Mesendoderm (in vitro differentiated cells): ENCODE measurements around the gene CLIP1. TPM values are rescaled to one million over a fixed set of nuclear protein-coding genes. Genes with fewer than 3 reads are reported as not detected.
A peak's percentile ranks its signal among the peaks of the same experiment; 100 is the strongest.
"Not testable (repeated sequence)": the region's sequence is repeated elsewhere in the genome, so short reads cannot be mapped to it uniquely, and the experiment has no call there.

Source experiments
- DNase-seq: peaks from one replicate; pipeline ENCODE4 v3.0.0; 2013
- H2AK5ac ChIP-seq: 2 replicates; pipeline ENCODE4 v1.6.1; 2013; ENCODE audit warnings: low read length, inconsistent platforms
- H2BK120ac ChIP-seq: 2 replicates; pipeline ENCODE4 v1.6.1; 2013; ENCODE audit warnings: low read depth, mild to moderate bottlenecking, low read length, moderate library complexity, mixed read lengths
- H2BK15ac ChIP-seq: replicated peaks from 2 replicates; pipeline ENCODE4 v1.6.1; 2013; ENCODE audit warnings: low read depth, mild to moderate bottlenecking, moderate library complexity
- H2BK5ac ChIP-seq: 2 replicates; pipeline ENCODE4 v1.6.1; 2013; ENCODE audit warnings: low read length, inconsistent platforms
- H3K18ac ChIP-seq: 2 replicates; pipeline ENCODE4 v1.6.1; 2013; ENCODE audit warnings: mild to moderate bottlenecking, low read length, mixed read lengths
- H3K23ac ChIP-seq: one replicate; pipeline ENCODE4 v1.6.1; 2013; ENCODE audit warnings: low read length
- H3K27ac ChIP-seq: 2 replicates; pipeline ENCODE4 v1.5.1; 2013; ENCODE audit warnings: low read depth, mild to moderate bottlenecking, inconsistent platforms, low read length, moderate library complexity
- H3K27me3 ChIP-seq: 2 replicates; pipeline ENCODE4 v1.6.1; 2013; ENCODE audit warnings: low read length, control low read depth, mild to moderate bottlenecking, inconsistent platforms; ENCODE audit not compliant: insufficient read depth, poor library complexity
- H3K36me3 ChIP-seq: 2 replicates; pipeline ENCODE4 v1.6.1; 2013; ENCODE audit warnings: low read length, inconsistent platforms; ENCODE audit not compliant: control insufficient read depth, insufficient read depth
- H3K4ac ChIP-seq: one replicate; pipeline ENCODE4 v1.6.1; 2013; ENCODE audit warnings: low read depth, mild to moderate bottlenecking, low read length, moderate library complexity
- H3K4me1 ChIP-seq: 2 replicates; pipeline ENCODE4 v1.6.1; 2013; ENCODE audit warnings: low read depth, low read length, inconsistent platforms; ENCODE audit not compliant: control insufficient read depth
- H3K4me2 ChIP-seq: 2 replicates; pipeline ENCODE4 v1.6.1; 2013; ENCODE audit warnings: low read length
- H3K4me3 ChIP-seq: 2 replicates; pipeline ENCODE4 v1.5.1; 2013; ENCODE audit warnings: mild to moderate bottlenecking, low read length
- H3K56ac ChIP-seq: one replicate; pipeline ENCODE4 v1.6.1; 2013; ENCODE audit warnings: low read length
- H3K79me1 ChIP-seq: 2 replicates; pipeline ENCODE4 v1.6.1; 2013; ENCODE audit warnings: low read length, inconsistent platforms
- H3K79me2 ChIP-seq: 2 replicates; pipeline ENCODE4 v1.6.1; 2013; ENCODE audit warnings: mild to moderate bottlenecking, low read length; ENCODE audit not compliant: control insufficient read depth, insufficient read depth
- H3K9ac ChIP-seq: 2 replicates; pipeline ENCODE4 v1.6.1; 2013; ENCODE audit warnings: low read length, inconsistent platforms
- H4K5ac ChIP-seq: one replicate; pipeline ENCODE4 v1.6.1; 2013; ENCODE audit warnings: low read length
- H4K8ac ChIP-seq: one replicate; pipeline ENCODE4 v1.6.1; 2013; ENCODE audit warnings: low read depth, mild to moderate bottlenecking, control low read depth, low read length, moderate library complexity
- WGBS: extraction: QIAGEN DNeasy Blood & Tissue Kit; methylation state at CpG from one replicate; pipeline ENCODE4 v1.1.7; 2013; ENCODE audit warnings: low lambda C conversion rate, missing lambda C conversion rate; ENCODE audit not compliant: insufficient coverage; ENCODE audit errors: extremely low coverage; 5-methylcytosine and 5-hydroxymethylcytosine counted together
- polyA plus RNA-seq, 2 experiments: library from polyadenylated mRNA; stranded (reverse); fragments of 200-250 nt; gene quantifications; one replicate each; pipeline ENCODE4 v1.2.3, GENCODE V29; 2013

CLIP1 gene
- 32.3 TPM for polyA plus RNA-seq (2013, experiment 1 of 2)
- 31.8 TPM for polyA plus RNA-seq (2013, experiment 2 of 2)

DNA sequence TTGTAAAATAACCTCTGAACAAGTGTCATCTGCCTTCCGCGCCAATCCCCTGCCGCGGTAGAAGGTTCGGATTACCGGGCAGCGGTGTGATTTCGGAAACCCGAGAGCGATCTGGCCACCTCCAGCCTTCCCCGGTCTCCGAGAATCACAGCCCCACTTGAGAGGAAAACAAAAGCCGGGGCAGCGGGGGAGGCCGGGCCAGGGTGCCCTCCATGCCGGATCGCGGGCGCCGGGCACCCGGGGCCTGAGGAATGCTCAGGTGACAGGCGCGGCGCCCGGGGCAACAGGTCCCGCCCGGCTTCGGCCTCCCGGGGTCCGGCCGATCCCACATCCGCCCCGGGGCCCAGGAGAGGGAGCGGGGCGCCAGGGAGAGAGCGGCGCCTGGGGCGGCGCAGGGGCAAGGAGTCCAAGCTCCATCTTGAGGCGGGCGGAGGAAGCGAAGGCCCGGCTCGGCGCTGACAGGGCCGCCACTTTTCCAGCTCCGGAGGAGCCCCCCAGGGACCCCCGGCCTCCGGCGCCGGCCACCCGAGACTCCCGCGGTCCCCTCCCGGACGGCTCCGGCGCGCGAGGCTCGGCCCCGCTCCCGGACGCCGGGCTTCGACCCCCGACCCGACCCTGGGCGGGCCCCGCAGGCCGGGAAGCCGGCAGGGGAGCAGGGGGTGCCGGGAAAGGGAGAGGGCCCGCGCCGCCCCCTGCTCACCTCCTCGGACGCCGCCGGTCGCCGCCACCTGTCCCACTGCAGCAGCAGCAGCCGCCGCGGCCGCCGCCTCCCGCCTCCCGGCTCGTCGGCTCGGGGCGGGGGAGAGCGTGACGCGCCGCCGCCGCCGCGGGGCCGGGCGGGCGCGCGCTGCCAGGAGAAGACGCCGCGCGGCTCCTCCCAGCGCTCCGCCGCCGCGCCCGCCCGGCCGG lies at the start of gene CLIP1:
Gene CLIP1, minus strand, starts transcription at position 849 of the 909 bp plus-strand sequence. CDS start 42,217 bp downstream, outside the sequence.
- DNase-seq, result peak; percentile 85
- H3K4me1 ChIP-seq, result no peaks in the 10 kb centered on the region
- peaks cover 7% of the 10 kb centered on the region for H3K79me1 ChIP-seq
- peak within 1 kb of the TSS; percentile 98 for H2BK120ac ChIP-seq
- no CpG with 5 or more reads among the region's 118 CpGs for WGBS
- peak within 1 kb of the TSS; percentile 87 for H2BK5ac ChIP-seq
- H3K23ac ChIP-seq, result peak within 1 kb of the TSS; percentile 94
- H4K5ac ChIP-seq, result no peak within 1 kb of the TSS
- H3K56ac ChIP-seq, result peak within 1 kb of the TSS; percentile 94
- peak within 1 kb of the TSS; percentile 81 for H3K4me3 ChIP-seq
- H2AK5ac ChIP-seq, result no peak within 1 kb of the TSS
- no peaks in the 10 kb centered on the region for H3K27me3 ChIP-seq
- peak within 1 kb of the TSS; percentile 99 for H3K4me2 ChIP-seq
- peak within 1 kb of the TSS; percentile 100 for H3K18ac ChIP-seq
- H2BK15ac ChIP-seq, result peak within 1 kb of the TSS; percentile 97
- peak within 1 kb of the TSS; percentile 100 for H3K4ac ChIP-seq
- H3K36me3 ChIP-seq, result no peaks in the 10 kb centered on the region
- H3K27ac ChIP-seq, result peak within 1 kb of the TSS; percentile 96
- H3K9ac ChIP-seq, result peak within 1 kb of the TSS; percentile 91
- H3K79me2 ChIP-seq, result peaks cover 21% of the 10 kb centered on the region
- H4K8ac ChIP-seq, result peak within 1 kb of the TSS; percentile 100

DNA sequence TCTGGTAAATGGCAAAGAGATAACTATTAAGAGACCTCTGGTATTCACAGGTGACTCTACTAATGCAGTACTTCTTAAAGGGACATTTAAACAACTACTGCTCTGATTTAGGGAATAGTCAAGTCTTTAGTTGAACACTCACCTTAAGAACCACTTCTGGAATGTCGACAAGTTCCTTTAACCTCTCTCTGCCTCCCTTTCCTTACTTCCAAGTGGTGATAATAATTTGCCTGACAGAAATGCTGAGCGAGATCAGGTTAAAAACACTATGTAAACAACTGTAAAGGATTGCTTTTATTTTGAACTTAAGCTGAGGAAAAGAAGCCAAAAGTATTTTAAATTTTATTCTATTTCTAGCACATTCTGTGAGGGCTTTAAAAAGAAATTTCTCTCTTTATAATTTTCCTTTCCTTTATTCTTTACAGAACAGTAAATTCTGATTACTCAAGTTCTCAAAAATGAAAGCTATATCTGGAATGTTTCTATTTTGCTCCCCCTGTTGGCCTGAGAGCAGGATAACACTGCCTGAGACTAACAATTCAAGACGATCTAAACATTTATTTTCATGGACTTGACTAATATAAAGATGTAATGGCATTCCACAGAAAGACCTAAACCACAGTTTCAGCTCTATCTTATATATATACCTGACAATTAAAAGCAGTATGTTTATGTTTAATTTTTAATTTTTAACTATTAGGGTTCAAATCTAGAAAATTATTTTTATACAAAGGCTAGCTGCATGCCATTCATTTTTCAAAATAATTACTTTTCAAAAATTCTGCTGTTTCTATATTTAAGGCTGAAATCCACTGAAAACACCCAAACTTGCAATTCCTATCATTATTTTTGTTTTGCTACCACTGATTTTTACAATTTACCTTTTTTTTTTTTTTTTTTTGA lies 49.1 kb upstream of the CLIP1 start:
- peak; percentile 64 for DNase-seq
- no peak overlapping the region for H4K8ac ChIP-seq
- WGBS, result no CpG with 5 or more reads among the region's 3 CpGs
- H2BK15ac ChIP-seq, result no peak overlapping the region
- H3K36me3 ChIP-seq, result peaks cover 8% of the 10 kb centered on the region
- H3K27ac ChIP-seq, result no peak overlapping the region
- H2BK120ac ChIP-seq, result no peak overlapping the region
- no peaks in the 10 kb centered on the region for H3K79me2 ChIP-seq
- H2BK5ac ChIP-seq, result no peak overlapping the region
- H3K4me1 ChIP-seq, result no peaks in the 10 kb centered on the region
- no peak overlapping the region for H3K4me2 ChIP-seq
- H4K5ac ChIP-seq, result no peak overlapping the region
- H3K9ac ChIP-seq, result no peak overlapping the region
- H3K23ac ChIP-seq, result no peak overlapping the region
- H3K79me1 ChIP-seq, result no peaks in the 10 kb centered on the region
- H3K4ac ChIP-seq, result no peak overlapping the region
- H3K18ac ChIP-seq, result no peak overlapping the region
- no peaks in the 10 kb centered on the region for H3K27me3 ChIP-seq
- no peak overlapping the region for H3K4me3 ChIP-seq
- H3K56ac ChIP-seq, result no peak overlapping the region
- no peak overlapping the region for H2AK5ac ChIP-seq

DNA sequence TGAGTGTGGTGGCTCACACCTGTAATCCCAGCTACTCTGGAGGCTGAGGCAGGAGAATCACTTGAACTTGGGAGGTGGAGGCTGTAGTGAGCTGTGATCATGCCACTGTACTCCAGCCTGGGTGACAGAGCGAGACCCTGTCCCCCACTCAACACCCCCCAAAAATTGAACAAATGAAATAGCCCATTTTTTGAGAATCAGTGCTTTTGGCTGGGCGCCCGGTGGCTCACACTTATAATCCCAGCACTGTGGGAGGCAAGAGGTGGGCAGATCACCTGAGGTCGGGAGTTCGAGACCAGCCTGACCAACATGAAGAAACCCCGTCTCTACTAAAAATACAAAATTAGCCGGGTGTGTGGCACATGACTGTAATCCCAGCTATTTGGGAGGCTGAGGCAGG lies 48.1 kb upstream of the CLIP1 start:
- H3K9ac ChIP-seq, result not testable (repeated sequence)

DNA sequence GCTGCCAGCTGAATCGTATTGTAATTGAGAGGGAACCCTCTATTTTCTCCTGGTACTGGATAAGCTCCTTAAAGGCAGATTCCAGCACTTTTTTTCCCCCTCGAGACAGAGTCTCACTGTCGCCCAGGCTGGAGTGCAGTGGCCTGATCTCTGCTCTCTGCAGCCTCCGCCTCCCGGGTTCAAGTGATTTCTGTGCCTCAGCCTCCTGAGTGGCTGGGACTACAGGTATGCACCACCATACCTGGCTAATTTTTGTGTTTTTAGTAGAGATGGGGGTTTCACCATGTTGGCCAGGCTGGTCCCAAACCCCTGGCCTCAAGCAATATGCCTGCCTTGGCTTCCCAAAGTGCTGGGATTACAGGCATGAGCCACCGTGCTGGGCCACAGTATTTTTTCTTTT lies 47.4 kb upstream of the CLIP1 start:
- H3K18ac ChIP-seq, H3K23ac ChIP-seq, H3K79me1 ChIP-seq, H3K4me3 ChIP-seq, H3K27me3 ChIP-seq, H2AK5ac ChIP-seq, H3K4ac ChIP-seq, DNase-seq, H2BK120ac ChIP-seq, H3K4me2 ChIP-seq, H2BK5ac ChIP-seq, H3K27ac ChIP-seq, H3K36me3 ChIP-seq, H2BK15ac ChIP-seq, H3K56ac ChIP-seq, H4K5ac ChIP-seq, H3K79me2 ChIP-seq, H4K8ac ChIP-seq, H3K9ac ChIP-seq, H3K4me1 ChIP-seq: not testable (repeated sequence)
- no CpG with 5 or more reads among the region's 6 CpGs for WGBS

More for the DNA sequence above, 48.1 kb upstream of the CLIP1 start:
- H3K79me2 ChIP-seq, H4K5ac ChIP-seq, H3K4me1 ChIP-seq, H3K56ac ChIP-seq, H3K18ac ChIP-seq, H3K27ac ChIP-seq, H3K79me1 ChIP-seq, H2AK5ac ChIP-seq, H3K23ac ChIP-seq, H3K27me3 ChIP-seq, H2BK15ac ChIP-seq, H2BK120ac ChIP-seq, DNase-seq, H3K4ac ChIP-seq, H3K4me2 ChIP-seq, H2BK5ac ChIP-seq, H3K4me3 ChIP-seq, H4K8ac ChIP-seq, H3K36me3 ChIP-seq: not testable (repeated sequence)
- no CpG with 5 or more reads among the region's 7 CpGs for WGBS

DNA sequence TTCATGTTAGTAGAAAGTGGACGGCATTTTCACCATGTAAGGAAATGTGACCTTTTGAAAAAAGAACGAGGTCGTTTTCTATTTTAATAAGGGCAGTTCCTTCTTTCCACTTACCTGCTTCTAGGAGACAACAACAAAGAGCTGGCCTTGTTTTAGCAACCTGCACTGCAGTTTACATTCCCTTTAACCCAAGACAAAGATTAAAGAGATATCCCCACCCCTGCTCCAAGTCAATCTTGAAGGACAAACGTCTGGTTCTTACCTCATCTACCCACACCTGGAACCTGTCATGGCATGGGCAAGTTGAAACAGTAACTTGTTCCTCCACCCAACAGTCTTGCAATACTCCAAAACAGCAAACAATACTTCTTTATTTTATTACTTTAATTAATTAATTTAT lies 45.5 kb upstream of the CLIP1 start:
- Histone ChIP-seq H3K4ac (no peak overlapping the region), H3K27me3 (no peaks in the 10 kb centered on the region), H2BK120ac (no peak overlapping the region), H3K9ac (no peak overlapping the region), H3K23ac (no peak overlapping the region), H3K18ac (no peak overlapping the region), H3K79me1 (no peaks in the 10 kb centered on the region), H3K79me2 (no peaks in the 10 kb centered on the region), H2BK15ac (no peak overlapping the region), H3K4me1 (no peaks in the 10 kb centered on the region), H3K4me3 (no peak overlapping the region), H4K8ac (no peak overlapping the region), H2BK5ac (no peak overlapping the region), H3K56ac (no peak overlapping the region), H3K27ac (no peak overlapping the region), H2AK5ac (no peak overlapping the region), H4K5ac (no peak overlapping the region), H3K4me2 (no peak overlapping the region), H3K36me3 (no peaks in the 10 kb centered on the region)
- WGBS, result no CpG with 5 or more reads among the region's 4 CpGs
- peak; percentile 32 for DNase-seq
